ENCODE results near the gene MYBL2.
"Not testable (repeated sequence)": the region's sequence is repeated elsewhere in the genome, so short reads cannot be mapped to it uniquely, and the experiment has no call there.

MYBL2 gene

GRCh38 chr20:43666376-43667328 is at the start of gene MYBL2:
Gene MYBL2 (plus strand): TSS chr20:43667114. CDS start chr20:43667284, 170 bp downstream.
- Mint-ChIP-seq H3K27me3 (no peaks in the 10 kb centered on the region), H3K27ac (peak within 1 kb of the TSS; percentile 93), H3K4me1 (peaks cover 4 to 19% of the 10 kb centered on the region in 2 donors), H3K4me3 (peak within 1 kb of the TSS; percentile 81 to 88), H3K36me3 (peaks cover 4 to 5% of the 10 kb centered on the region in 2 donors), H3K9me3 (no peaks in the 10 kb centered on the region)
- ATAC-seq (replicated peaks): peak; percentile 94 to 96
- peak; percentile 55 for DNase-seq

GRCh38 chr20:43631598-43631997 is 35.3 kb upstream of the MYBL2 start:
- no peak for DNase-seq
- Mint-ChIP-seq H3K4me1 (no peaks in the 10 kb centered on the region), H3K27ac (no peak overlapping the region), H3K9me3 (no peaks in the 10 kb centered on the region), H3K27me3 (no peaks in the 10 kb centered on the region), H3K4me3 (no peak overlapping the region), H3K36me3 (peaks cover 25 to 41% of the 10 kb centered on the region in 2 donors)
- ATAC-seq (replicated peaks): no peak

GRCh38 chr20:43636429-43636828 is 30.5 kb upstream of the MYBL2 start:
- H3K4me3 Mint-ChIP-seq: no peak overlapping the region
- no peaks in the 10 kb centered on the region for H3K9me3 Mint-ChIP-seq
- no peak overlapping the region for H3K27ac Mint-ChIP-seq
- no peaks in the 10 kb centered on the region for H3K4me1 Mint-ChIP-seq
- no peaks in the 10 kb centered on the region for H3K27me3 Mint-ChIP-seq
- DNase-seq: no peak
- ATAC-seq (replicated peaks): no peak
- peaks cover 25 to 43% of the 10 kb centered on the region in 2 donors for H3K36me3 Mint-ChIP-seq

- DNase-seq: no peak
- Mint-ChIP-seq H3K9me3 (no peaks in the 10 kb centered on the region), H3K4me3 (no peak overlapping the region), H3K27me3 (no peaks in the 10 kb centered on the region), H3K4me1 (no peaks in the 10 kb centered on the region), H3K36me3 (peaks cover 16 to 28% of the 10 kb centered on the region in 2 donors), H3K27ac (no peak overlapping the region)
- ATAC-seq (replicated peaks): no peak
These were observed 24.4 kb upstream of the MYBL2 start for GRCh38 chr20:43642548-43642947.

- H3K27me3 Mint-ChIP-seq: no peaks in the 10 kb centered on the region
- H3K36me3 Mint-ChIP-seq: peaks cover 7 to 9% of the 10 kb centered on the region in 2 donors
- DNase-seq (no peak), ATAC-seq (replicated peaks) (no peak)
- no peak overlapping the region for H3K27ac Mint-ChIP-seq
- no peak overlapping the region for H3K4me3 Mint-ChIP-seq
- H3K4me1 Mint-ChIP-seq: no peaks in the 10 kb centered on the region
- no peaks in the 10 kb centered on the region for H3K9me3 Mint-ChIP-seq
These were observed 15.9 kb upstream of the MYBL2 start for GRCh38 chr20:43650997-43651525.

- H3K27me3 Mint-ChIP-seq; ATAC-seq (replicated peaks); H3K4me3 Mint-ChIP-seq; H3K27ac Mint-ChIP-seq; H3K9me3 Mint-ChIP-seq; DNase-seq; H3K36me3 Mint-ChIP-seq; H3K4me1 Mint-ChIP-seq: not testable (repeated sequence)
These were observed 15.2 kb upstream of the MYBL2 start for GRCh38 chr20:43651650-43652184.

- Mint-ChIP-seq H3K4me1 (peaks cover 6 to 16% of the 10 kb centered on the region in 2 donors), H3K4me3 (no peak overlapping the region), H3K27me3 (no peaks in the 10 kb centered on the region), H3K9me3 (no peaks in the 10 kb centered on the region), H3K27ac (no peak overlapping the region), H3K36me3 (no peaks in the 10 kb centered on the region)
- DNase-seq: no peak
- no peak for ATAC-seq (replicated peaks)
These were observed 12.9 kb upstream of the MYBL2 start for GRCh38 chr20:43653966-43654365.

- not testable (repeated sequence) for H3K27me3 Mint-ChIP-seq; H3K9me3 Mint-ChIP-seq; H3K36me3 Mint-ChIP-seq; H3K27ac Mint-ChIP-seq; DNase-seq; H3K4me3 Mint-ChIP-seq; ATAC-seq (replicated peaks)
- peaks cover 6 to 16% of the 10 kb centered on the region in 2 donors for H3K4me1 Mint-ChIP-seq
These were observed 11.7 kb upstream of the MYBL2 start for GRCh38 chr20:43655176-43655575.

- DNase-seq (no peak), ATAC-seq (replicated peaks) (no peak)
- Mint-ChIP-seq H3K9me3 (no peaks in the 10 kb centered on the region), H3K27me3 (no peaks in the 10 kb centered on the region), H3K4me3 (peak overlapping the region in 1 of 2 donors; percentile 97), H3K4me1 (peaks cover 6 to 16% of the 10 kb centered on the region in 2 donors), H3K36me3 (no peaks in the 10 kb centered on the region), H3K27ac (no peak overlapping the region)
These were observed 11.0 kb upstream of the MYBL2 start for GRCh38 chr20:43655937-43656336.

- H3K4me1 Mint-ChIP-seq: peaks cover 6 to 16% of the 10 kb centered on the region in 2 donors
- H3K36me3 Mint-ChIP-seq: no peaks in the 10 kb centered on the region
- no peaks in the 10 kb centered on the region for H3K9me3 Mint-ChIP-seq
- H3K27me3 Mint-ChIP-seq: no peaks in the 10 kb centered on the region
- ATAC-seq (replicated peaks): peak; percentile 15 to 43
- peak overlapping the region; percentile 96 for H3K27ac Mint-ChIP-seq
- peak overlapping the region; percentile 89 to 97 for H3K4me3 Mint-ChIP-seq
- DNase-seq: no peak
These were observed 8.7 kb upstream of the MYBL2 start for GRCh38 chr20:43658069-43658722.

- no peaks in the 10 kb centered on the region for H3K27me3 Mint-ChIP-seq
- DNase-seq: no peak
- no peak for ATAC-seq (replicated peaks)
- peaks cover 6 to 16% of the 10 kb centered on the region in 2 donors for H3K4me1 Mint-ChIP-seq
- no peak overlapping the region for H3K27ac Mint-ChIP-seq
- H3K9me3 Mint-ChIP-seq: no peaks in the 10 kb centered on the region
- H3K4me3 Mint-ChIP-seq: no peak overlapping the region
- H3K36me3 Mint-ChIP-seq: no peaks in the 10 kb centered on the region
These were observed 8.0 kb upstream of the MYBL2 start for GRCh38 chr20:43658723-43659419.

- ATAC-seq (replicated peaks) (no peak), DNase-seq (no peak)
- Mint-ChIP-seq H3K36me3 (no peaks in the 10 kb centered on the region), H3K27me3 (no peaks in the 10 kb centered on the region), H3K9me3 (no peaks in the 10 kb centered on the region), H3K4me3 (no peak overlapping the region), H3K4me1 (peaks cover 5 to 19% of the 10 kb centered on the region in 2 donors), H3K27ac (no peak overlapping the region)
These were observed 3.8 kb upstream of the MYBL2 start for GRCh38 chr20:43662943-43663655.

- Mint-ChIP-seq H3K4me3 (peak overlapping the region; percentile 26 to 60), H3K9me3 (no peaks in the 10 kb centered on the region), H3K4me1 (peaks cover 4 to 19% of the 10 kb centered on the region in 2 donors), H3K27ac (no peak overlapping the region), H3K36me3 (peaks cover 4 to 5% of the 10 kb centered on the region in 2 donors), H3K27me3 (no peaks in the 10 kb centered on the region)
- DNase-seq (no peak), ATAC-seq (replicated peaks) (no peak)
These were observed 1.3 kb upstream of the MYBL2 start for GRCh38 chr20:43665466-43666176.

All from stimulated activated naive B cell treated with anti-CD40 and anti-IgM and Interleukin-4, amounts not matched to agents 10 μg/mL and 1 μg/mL and 100 μg/mL, for 72 hours (primary cell).